Aorta (tissue), 5 donors: Measurements from ENCODE around the gene ZNF366. TPM values are rescaled to one million over a fixed set of nuclear protein-coding genes. Genes with fewer than 3 reads are reported as not detected.
A peak's percentile ranks its signal among the peaks of the same experiment; 100 is the strongest.

ENCODE experiments used
- ATAC-seq: fragments of 200-7000 bp; cut with Tn5 transposase; one replicate; pipeline ENCODE4 v1.9.1; 2022; ENCODE audit warnings: moderate library complexity; ENCODE audit not compliant: low FRiP score
- DNase-seq, 2 donors: peaks; one replicate each; pipeline ENCODE4 v3.0.0-alpha.2; 2020
- H3K27ac ChIP-seq, 2 donors: one replicate each; pipeline ENCODE4 v1.5.1; 2013; ENCODE audit warnings: low read length in 2 of 2, mild to moderate bottlenecking in 2 of 2, moderate library complexity in 2 of 2, control low read depth in 1 of 2, inconsistent platforms in 1 of 2, low read depth in 1 of 2
- H3K27me3 ChIP-seq, 2 donors: one replicate each; pipeline ENCODE4 v1.6.1; 2013; ENCODE audit warnings: control low read depth in 1 of 2, low read length in 1 of 2, mild to moderate bottlenecking in 1 of 2, moderate library complexity in 1 of 2; ENCODE audit not compliant: insufficient read depth in 2 of 2, control insufficient read depth in 1 of 2
- H3K36me3 ChIP-seq, 2 donors: one replicate each; pipeline ENCODE4 v1.6.1; 2013; ENCODE audit warnings: control low read depth in 1 of 2, low read length in 1 of 2, mild to moderate bottlenecking in 1 of 2; ENCODE audit not compliant: insufficient read depth in 2 of 2, control insufficient read depth in 1 of 2
- H3K4me1 ChIP-seq, 2 donors: one replicate each; pipeline ENCODE4 v1.6.1; 2013; ENCODE audit warnings: low read length in 2 of 2, control low read depth in 1 of 2, mild to moderate bottlenecking in 1 of 2, moderate library complexity in 1 of 2; ENCODE audit not compliant: insufficient read depth in 2 of 2, control insufficient read depth in 1 of 2
- H3K4me3 ChIP-seq, 2 donors: one replicate each; pipeline ENCODE4 v1.5.1; 2013; ENCODE audit warnings: low read length in 2 of 2, control low read depth in 1 of 2, mild to moderate bottlenecking in 1 of 2
- H3K9me3 ChIP-seq: one replicate; pipeline ENCODE4 v1.6.1; 2013; ENCODE audit warnings: mild to moderate bottlenecking, low read length; ENCODE audit not compliant: control insufficient read depth
- WGBS, 2 donors: extraction: QIAGEN DNeasy Blood & Tissue Kit; methylation state at CpG; one replicate each; pipeline ENCODE4 v1.1.7; 2013; 5-methylcytosine and 5-hydroxymethylcytosine counted together
- intact Hi-C, 2 donors: fragments of 100-400 bp; cut with DNase I; formaldehyde crosslinking; loops; one replicate each; pipeline versions ENCODE4 v1.14.2 to v1.15.0; 2022
- long read RNA-seq, 2 donors: library from polyadenylated mRNA; unstranded; transcript quantifications; one replicate each; pipeline ENCODE4 v2.0.0, GENCODE V29; 2020 to 2021
- polyA plus RNA-seq, 2 donors: library from polyadenylated mRNA; stranded (reverse); fragments of 200-250 nt; gene quantifications; one replicate each; pipeline ENCODE4 v1.2.3, GENCODE V29; 2013
- total RNA-seq, 2 donors: library from RNA; stranded (reverse); fragmentation: NEBNext Ultra II Directional; extraction: Animal tissue kit (Norgen Biotek cat#: 25700); gene quantifications; one replicate each; pipeline ENCODE4 v1.2.1, GENCODE V29; 2021
- donor health status: healthy with polysubstance abuse.
- donor health status: Bipolar disorder and iron deficiency.
- donor health status: DM: no; HTN: no; CAD: no.
- donor health status: DM: no; HTN: no; CAD: no.
- donor health status: DM: yes; HTN: yes; CAD: no.

ZNF366 gene
- total RNA-seq (10 to 100 TPM in 1 of 2 donors, 1 to 10 TPM in 1; 5.8 to 10.3 TPM), polyA plus RNA-seq (not detected)
- long read RNA-seq, donor 1, transcript ZNF366-201 (5 exons, 3,830 nt) = major isoform, 7 of 61 reads
- long read RNA-seq, donor 1, partial matches to known transcripts = 50 of 61 reads
- long read RNA-seq, donor 1, other reads (novel, unspliced or antisense) = 4 of 61 reads
- long read RNA-seq, donor 2, partial matches to known transcripts = 4 of 13 reads
- long read RNA-seq, donor 2, other reads (novel, unspliced or antisense) = 6 of 13 reads

- H3K4me3 ChIP-seq = no peak within 1 kb of the TSS
These were observed at the start of gene ZNF366 for GRCh38 chr5:72507231-72507906. Gene ZNF366, minus strand, starts transcription at chr5:72507410. Its CDS starts 45,914 bp downstream, at chr5:72461496.

GRCh38 chr5:72556351-72557166 is 49.3 kb upstream of the ZNF366 start:
- H3K4me1 ChIP-seq = peaks cover 0 to 1% of the 10 kb centered on the region in 2 donors
- WGBS, 2 donors = 1% methylated on average over 42 of the region's 42 CpGs
- H3K27ac ChIP-seq = peak overlapping the region in 1 of 2 donors; percentile 22
- H3K9me3 ChIP-seq = no peaks in the 10 kb centered on the region
- intact Hi-C loops = no loop called here
- DNase-seq (peak; percentile 74 to 89), ATAC-seq (peak; percentile 86)
- H3K4me3 ChIP-seq = peak overlapping the region in 1 of 2 donors; percentile 12
- no peaks in the 10 kb centered on the region for H3K36me3 ChIP-seq
- no peaks in the 10 kb centered on the region for H3K27me3 ChIP-seq

More at GRCh38 chr5:72507231-72507906, at the start of gene ZNF366:
- Histone ChIP-seq H3K36me3 (no peaks in the 10 kb centered on the region), H3K27ac (peak within 1 kb of the TSS in 1 of 2 donors; percentile 17), H3K4me1 (peaks cover 0 to 1% of the 10 kb centered on the region in 2 donors), H3K9me3 (no peaks in the 10 kb centered on the region), H3K27me3 (no peaks in the 10 kb centered on the region)
- intact Hi-C loops = no loop called here
- WGBS, 2 donors = 69 to 74% methylated on average over 9 of the region's 9 CpGs
- ATAC-seq (no peak), DNase-seq (no peak)

GRCh38 chr5:72555871-72556270 is 48.7 kb upstream of the ZNF366 start:
- no peak overlapping the region for H3K4me3 ChIP-seq
- H3K27me3 ChIP-seq = no peaks in the 10 kb centered on the region
- H3K36me3 ChIP-seq = no peaks in the 10 kb centered on the region
- WGBS, 2 donors = 8 to 18% methylated on average over 1 of the region's 1 CpG
- peaks cover 0 to 1% of the 10 kb centered on the region in 2 donors for H3K4me1 ChIP-seq
- H3K9me3 ChIP-seq = no peaks in the 10 kb centered on the region
- no peak for ATAC-seq
- intact Hi-C loops = no loop called here
- DNase-seq = no peak
- H3K27ac ChIP-seq = no peak overlapping the region

- no peak for ATAC-seq
- H3K27me3 ChIP-seq = no peaks in the 10 kb centered on the region
- intact Hi-C loops = no loop called here
- H3K36me3 ChIP-seq = no peaks in the 10 kb centered on the region
- H3K9me3 ChIP-seq = no peaks in the 10 kb centered on the region
- peaks cover 0 to 1% of the 10 kb centered on the region in 2 donors for H3K4me1 ChIP-seq
- WGBS, 2 donors = 98 to 100% methylated on average over 1 of the region's 1 CpG
- no peak for DNase-seq
- no peak overlapping the region for H3K4me3 ChIP-seq
- H3K27ac ChIP-seq = no peak overlapping the region
These were observed 47.7 kb upstream of the ZNF366 start for GRCh38 chr5:72554897-72555296.

- Histone ChIP-seq H3K4me1 (peaks cover 0 to 1% of the 10 kb centered on the region in 2 donors), H3K9me3 (no peaks in the 10 kb centered on the region), H3K4me3 (no peak overlapping the region), H3K27me3 (no peaks in the 10 kb centered on the region), H3K27ac (no peak overlapping the region), H3K36me3 (no peaks in the 10 kb centered on the region)
- WGBS, 2 donors = 73 to 78% methylated on average over 5 of the region's 5 CpGs
- ATAC-seq (no peak), DNase-seq (no peak)
- intact Hi-C loops = no loop called here
These were observed 44.9 kb upstream of the ZNF366 start for GRCh38 chr5:72552041-72552557.

GRCh38 chr5:72550595-72550994 is 43.4 kb upstream of the ZNF366 start:
- Histone ChIP-seq H3K4me1 (peaks cover 0 to 1% of the 10 kb centered on the region in 2 donors), H3K4me3 (no peak overlapping the region), H3K27me3 (no peaks in the 10 kb centered on the region), H3K36me3 (no peaks in the 10 kb centered on the region), H3K9me3 (no peaks in the 10 kb centered on the region), H3K27ac (no peak overlapping the region)
- DNase-seq (no peak), ATAC-seq (no peak)
- intact Hi-C loops = no loop called here
- WGBS, 2 donors = 98 to 100% methylated on average over 5 of the region's 5 CpGs

GRCh38 chr5:72543811-72544210 is 36.6 kb upstream of the ZNF366 start:
- no peaks in the 10 kb centered on the region for H3K9me3 ChIP-seq
- H3K36me3 ChIP-seq = no peaks in the 10 kb centered on the region
- 50 to 73% methylated on average over 3 of the region's 3 CpGs for WGBS, 2 donors
- no peak overlapping the region for H3K4me3 ChIP-seq
- intact Hi-C loops = no loop called here
- H3K27me3 ChIP-seq = no peaks in the 10 kb centered on the region
- H3K4me1 ChIP-seq = no peaks in the 10 kb centered on the region
- no peak overlapping the region for H3K27ac ChIP-seq
- DNase-seq = no peak
- no peak for ATAC-seq

- Histone ChIP-seq H3K27ac (no peak overlapping the region), H3K4me1 (no peaks in the 10 kb centered on the region), H3K36me3 (no peaks in the 10 kb centered on the region), H3K4me3 (no peak overlapping the region), H3K9me3 (no peaks in the 10 kb centered on the region), H3K27me3 (no peaks in the 10 kb centered on the region)
- WGBS, 2 donors = 57 to 64% methylated on average over 3 of the region's 3 CpGs
- DNase-seq (no peak), ATAC-seq (no peak)
- intact Hi-C loops = no loop called here
These were observed 36.2 kb upstream of the ZNF366 start for GRCh38 chr5:72543365-72543764.
